ENCODE results near the gene PDE11A.
A peak's percentile ranks its signal among the peaks of the same experiment; 100 is the strongest.
"Not testable (repeated sequence)": the region's sequence is repeated elsewhere in the genome, so short reads cannot be mapped to it uniquely, and the experiment has no call there.

The PDE11A gene

DNA sequence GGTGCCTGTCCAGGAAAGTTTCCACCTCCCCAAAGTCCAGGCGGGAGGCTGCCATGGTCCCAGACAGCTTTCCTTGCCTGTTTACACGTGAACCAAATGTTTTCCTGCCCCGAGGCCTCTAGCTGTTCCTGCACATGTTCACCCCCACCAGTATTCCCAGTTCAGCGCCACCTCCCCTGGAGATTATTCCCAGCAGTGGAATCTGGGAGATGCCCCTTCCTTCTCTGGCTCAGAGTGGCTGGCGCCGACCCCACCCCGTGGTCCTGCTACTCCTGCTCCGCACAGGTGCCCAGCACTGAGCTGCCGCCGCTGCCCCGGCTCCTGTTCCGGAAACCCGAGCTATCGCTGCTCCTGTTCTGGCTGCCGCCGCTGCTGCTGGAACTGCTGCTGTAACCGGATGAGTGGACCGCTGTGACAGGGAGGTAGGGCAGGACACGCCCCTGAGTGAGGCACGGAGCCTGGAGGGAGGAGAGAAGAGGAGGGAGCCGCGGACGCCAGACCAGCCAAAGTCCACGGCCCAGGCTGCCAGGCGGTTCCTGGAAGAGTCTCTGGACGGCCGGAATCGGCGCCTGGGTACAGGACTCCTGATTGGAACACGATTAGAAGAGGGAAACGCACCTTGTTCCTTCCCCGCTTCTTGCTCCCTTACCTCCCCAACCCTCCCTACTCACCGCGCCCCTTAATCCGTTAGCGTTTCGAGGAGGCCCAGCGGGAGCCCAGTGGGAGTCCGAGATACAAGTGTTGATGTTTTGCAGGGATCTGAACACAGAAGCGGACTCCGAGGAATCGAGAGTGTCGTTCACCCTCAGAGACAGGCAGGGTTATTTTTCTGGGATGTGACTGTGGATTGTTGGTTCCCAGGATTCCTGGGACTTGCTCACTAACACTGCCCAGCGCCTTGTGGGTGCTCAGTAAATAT is at the start of gene PDE11A:
Gene PDE11A, minus strand, starts transcription at position 395 of the 919 bp plus-strand sequence. Its CDS starts 340 bp downstream, at position 55.
- no peak for DNase-seq

DNA sequence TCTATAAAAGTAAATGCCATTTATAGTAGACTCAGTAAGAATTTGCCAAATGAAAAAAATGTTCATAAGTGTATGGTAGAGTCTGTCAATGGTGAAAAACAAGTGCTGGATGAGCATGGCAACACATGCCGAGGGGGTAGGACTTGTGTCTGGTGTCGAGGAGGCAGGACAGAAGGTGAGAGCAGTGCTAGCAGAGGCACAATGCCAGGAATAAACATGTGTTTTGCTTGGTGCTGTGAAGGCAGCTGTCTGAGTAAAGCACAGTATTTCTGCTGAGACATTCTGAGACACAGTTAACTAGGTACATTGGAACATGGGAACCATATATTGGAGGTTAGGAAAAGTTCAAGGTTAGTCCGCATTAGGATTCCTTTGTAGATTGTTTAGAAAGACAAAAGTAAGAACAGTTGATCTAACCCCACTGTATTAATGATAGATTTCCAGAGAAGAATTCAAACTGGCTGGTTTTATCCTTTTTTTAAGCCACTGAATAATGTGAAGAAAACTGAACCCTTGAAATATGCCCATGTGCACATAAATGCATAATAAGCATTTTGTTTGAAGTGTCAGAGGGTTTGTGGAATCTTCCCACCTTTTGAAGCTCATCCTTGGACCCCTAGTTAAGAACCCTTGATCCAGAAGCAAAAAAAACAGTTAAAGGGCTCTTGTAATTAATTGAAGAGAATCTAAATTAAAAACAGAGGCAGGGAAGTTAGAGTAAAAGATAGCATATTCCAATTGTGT is 46.8 kb upstream of the PDE11A start:
- no peak for DNase-seq

GRCh38 chr2:178117725-178118124 is 45.1 kb upstream of the PDE11A start:
- DNase-seq, result no peak

DNA sequence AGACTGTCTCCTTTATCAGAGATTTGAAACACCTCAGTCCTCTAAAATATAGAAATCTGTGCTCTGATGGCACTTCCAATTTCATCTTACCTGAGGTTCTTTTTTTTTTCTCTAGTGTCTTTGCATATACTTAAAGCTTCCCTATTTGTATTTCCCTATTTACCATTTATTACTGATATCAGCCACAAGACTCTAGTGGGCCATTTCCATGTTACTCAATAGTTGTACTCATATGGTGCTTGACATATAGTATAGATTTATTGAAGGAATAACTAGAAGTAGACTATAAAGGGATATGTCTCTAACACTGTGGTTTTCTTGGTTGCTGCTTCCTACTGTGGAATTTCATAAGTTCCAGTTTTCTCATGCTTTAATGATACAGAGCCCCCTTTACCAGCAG is 42.7 kb upstream of the PDE11A start:
- DNase-seq, result no peak

DNA sequence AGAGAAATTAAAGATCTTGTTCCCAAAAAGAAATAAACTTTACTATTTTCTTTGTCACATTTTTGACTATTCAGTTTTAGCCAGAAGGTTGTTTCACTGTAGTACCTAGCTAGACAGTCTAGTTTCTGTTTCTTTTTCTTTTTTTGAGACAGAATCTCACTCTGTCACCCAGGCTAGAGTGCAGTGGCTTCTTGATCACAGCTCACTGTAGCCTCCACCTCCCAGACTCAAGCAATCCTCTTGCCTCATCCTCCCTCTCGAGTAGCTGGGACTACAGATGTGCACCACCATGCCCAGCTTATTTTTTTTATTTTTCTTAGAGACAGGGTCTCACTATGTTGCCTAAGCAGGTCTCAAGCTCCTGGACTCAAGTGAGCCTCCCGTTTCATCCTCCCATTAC is 41.9 kb upstream of the PDE11A start:
- DNase-seq, result no peak

- DNase-seq, result peak; percentile 88
These were observed 39.9 kb upstream of the PDE11A start, which contains the start of gene RBM45 for GRCh38 chr2:178112202-178113152. RBM45 (plus strand) TSS chr2:178112437; CDS start chr2:178112547, 110 bp downstream.

DNA sequence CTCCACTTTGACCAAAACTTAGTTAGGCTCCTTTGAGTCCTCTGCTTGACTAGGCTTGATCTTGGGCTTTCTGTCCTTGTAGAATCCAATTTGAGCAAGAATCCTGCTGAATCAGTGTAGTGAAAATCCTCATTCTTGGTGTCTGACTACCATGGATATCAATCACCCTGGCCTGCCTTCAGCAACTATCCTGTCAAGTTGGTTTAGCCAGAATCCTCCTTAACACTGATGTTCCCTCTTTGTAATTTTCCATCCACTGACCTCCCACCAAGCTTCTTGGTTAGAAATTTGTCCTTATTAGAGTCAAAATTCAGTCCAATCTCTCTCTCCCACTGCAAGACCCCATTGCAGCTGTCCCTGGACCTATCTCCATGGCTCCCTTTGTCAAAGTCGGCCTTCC is 39.2 kb upstream of the PDE11A start:
- DNase-seq, result no peak

GRCh38 chr2:178110681-178111080 is 38.1 kb upstream of the PDE11A start:
- no peak for DNase-seq

DNA sequence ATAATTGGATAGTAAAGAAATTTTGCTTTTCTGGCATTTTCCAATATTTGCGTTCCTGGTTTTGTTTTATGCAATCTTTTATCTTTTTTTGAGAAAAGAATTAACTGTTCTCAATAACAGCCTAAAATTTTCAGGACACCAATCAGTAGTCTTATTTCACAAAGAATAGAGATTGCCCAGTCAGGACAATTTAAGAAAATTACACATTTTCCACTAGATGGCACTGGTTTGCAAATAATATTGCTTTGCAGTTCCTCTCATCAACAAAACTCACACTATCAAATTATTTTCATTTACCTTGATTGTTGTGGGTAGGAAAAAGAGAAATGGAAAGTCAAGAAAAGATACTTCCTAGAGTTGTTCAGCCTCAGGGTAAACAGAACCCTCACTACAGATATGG is 37.2 kb upstream of the PDE11A start:
- DNase-seq, result peak; percentile 46

DNA sequence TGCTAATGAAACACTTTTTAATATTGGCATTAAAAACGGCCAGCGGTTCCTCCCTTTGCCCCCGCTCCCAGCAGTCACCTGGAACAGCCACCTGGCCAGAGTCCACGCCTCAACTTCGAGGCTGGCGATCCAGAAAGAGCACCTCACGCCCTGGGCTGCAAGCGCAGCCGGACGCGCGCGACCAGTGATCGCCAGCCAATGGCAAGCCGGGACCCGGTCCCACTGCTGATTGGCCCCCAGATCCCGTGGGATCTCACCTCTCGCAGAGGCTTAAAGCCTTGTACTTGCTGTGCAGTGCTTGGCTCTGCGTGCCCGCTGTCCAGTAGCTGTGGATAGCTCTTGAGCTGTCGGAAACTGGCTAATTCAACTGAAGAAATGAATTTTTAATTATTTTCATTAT is 35.6 kb upstream of the PDE11A start:
- DNase-seq, result no peak

DNA sequence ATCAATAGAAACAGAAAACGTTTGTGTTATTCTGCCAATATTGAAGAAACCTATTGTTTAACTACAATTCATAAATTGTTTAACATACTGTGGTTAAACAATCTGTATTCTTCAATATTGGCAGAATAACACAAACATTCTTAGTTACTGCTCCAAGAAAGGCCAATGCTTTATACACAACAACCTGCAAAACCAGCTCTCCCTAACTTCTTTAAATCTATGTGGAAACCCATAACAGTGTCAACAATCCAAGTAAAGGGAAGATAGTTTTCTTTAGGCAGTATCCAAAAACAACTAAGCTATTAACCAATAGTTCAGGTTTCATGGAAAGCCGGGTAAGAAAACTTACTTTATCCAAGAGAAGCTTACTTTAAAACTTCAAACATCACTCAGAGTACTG is 33.5 kb upstream of the PDE11A start:
- DNase-seq, result no peak

- DNase-seq, result no peak
These were observed 33.0 kb upstream of the PDE11A start for GRCh38 chr2:178105566-178105965.

DNA sequence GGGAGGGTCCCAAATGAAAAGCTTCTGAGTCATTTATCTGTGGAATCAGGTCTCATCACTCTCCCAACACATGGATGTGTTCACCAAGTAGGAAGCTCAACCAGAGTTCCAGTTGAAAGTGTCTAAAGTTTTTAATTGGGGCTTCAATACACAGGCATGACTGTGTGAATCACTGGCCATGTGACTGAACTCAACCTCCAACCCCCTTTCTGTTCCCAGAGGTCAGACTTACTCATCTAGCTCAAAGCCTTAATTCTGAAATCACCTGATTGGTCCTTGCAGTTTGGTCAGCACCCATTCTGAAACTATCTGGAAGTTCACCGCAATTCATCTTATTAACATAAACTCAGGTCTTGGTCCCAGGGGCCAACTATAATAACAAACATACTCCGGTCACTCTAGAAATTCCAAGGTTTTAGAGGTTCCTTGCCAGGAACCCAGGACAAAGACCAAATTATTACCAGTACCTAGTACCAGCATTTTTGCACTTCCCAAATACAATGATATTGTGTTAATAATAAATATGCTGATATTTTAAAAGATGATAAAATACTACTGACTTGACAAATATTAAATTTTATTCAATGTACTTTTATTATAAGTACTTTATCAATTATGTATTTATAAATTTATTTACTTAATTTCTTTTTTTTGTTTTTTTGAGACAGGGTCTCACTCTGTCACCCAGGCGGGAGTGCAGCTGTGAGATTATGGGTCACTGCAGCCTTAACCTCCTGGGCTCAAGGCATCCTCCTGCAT is 28.9 kb upstream of the PDE11A start:
- no peak for DNase-seq

DNA sequence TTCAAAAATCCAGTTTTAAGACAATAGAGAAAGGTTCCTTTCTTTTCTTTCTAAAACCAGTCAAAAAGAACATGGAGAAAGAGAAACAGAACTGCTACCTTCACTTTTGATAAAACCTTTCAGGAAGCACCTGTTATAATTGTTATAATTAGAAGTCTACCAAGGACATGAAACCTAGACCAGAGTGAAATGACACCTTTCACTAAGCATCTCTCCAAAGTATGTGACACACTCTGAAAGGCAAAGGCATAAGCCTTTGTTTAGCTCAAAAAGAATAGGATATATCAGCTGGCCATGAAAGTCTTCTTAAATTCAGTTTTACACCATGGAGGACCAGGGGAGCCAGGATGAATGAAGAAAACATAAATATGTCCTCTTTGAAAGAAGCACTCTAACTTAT is 20.9 kb upstream of the PDE11A start:
- DNase-seq, result no peak

DNA sequence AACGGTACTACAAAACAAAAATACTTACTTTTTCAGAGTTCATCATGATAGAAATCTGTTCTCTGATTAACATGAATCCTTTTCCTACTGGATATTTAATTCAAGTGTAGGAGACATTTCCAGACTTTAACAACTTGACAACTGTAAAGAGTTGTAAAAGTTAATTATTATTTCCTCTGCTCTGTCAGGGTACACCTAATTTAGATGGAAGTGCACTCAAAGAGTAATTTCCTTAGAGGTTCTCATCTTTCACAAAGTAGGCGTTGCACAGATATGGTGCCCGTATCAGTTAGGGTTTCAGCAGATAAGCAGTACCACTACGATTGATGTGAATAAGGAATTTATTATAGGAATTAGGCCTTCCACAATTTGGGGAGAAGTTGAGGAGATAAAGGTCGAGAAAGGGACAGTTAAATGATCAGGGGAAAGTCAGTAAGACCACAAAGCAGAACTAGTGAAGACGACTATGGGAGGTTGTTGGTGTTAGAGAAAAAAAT is 16.2 kb upstream of the PDE11A start:
- DNase-seq, result no peak

GRCh38 chr2:178084273-178084672 is 11.7 kb upstream of the PDE11A start:
- no peak for DNase-seq

DNA sequence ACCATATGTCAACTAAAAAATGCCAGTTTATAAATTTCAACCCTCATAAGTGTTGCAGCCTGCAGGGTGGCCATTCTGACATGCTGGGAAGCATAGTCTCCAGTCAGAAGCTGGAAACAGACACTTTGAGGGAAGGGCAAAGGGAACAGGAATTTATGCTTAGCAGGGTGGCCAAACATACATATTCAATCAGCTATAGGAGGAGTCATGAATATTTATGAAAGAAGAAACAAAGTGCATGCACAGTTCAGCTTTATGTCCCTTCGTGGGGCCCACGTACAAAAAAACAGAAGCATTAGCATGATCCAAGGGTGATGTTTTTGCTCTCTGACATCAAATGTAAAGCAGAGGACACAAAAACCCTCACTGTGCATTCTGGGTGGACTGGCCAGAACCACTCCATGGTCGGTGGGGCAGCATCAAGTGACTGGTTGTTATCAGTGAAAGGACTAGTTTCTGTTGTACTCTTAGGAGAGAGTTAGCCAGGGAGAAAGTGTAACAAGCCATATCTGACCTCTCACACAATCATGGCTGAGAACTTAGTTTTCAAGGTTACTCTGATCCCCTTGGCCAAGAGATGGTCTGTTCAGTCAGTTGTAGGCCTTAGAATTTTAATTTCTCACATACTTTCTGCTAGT is 9.9 kb upstream of the PDE11A start:
- DNase-seq, result no peak

DNA sequence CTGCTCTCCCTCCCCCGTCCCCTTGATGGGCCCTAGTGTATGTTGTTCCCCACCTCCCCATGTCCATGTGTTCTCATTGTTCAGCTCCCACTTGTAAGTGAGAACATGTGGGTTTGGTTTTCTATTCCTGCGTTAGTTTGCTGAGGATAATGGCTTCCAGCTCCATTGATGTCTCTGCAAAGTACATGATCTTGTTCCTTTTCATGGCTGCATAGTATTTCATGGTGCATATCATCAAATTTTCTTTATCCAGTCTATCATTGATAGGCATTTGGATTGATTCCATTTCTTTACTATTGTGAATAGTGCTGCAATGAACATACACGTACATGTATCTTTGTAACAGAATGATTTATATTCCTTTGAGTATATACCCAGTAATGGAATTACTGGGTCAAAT is 6.7 kb upstream of the PDE11A start:
- not testable (repeated sequence) for DNase-seq

- no peak for DNase-seq
These were observed 3.6 kb upstream of the PDE11A start for GRCh38 chr2:178076130-178076529.

DNA sequence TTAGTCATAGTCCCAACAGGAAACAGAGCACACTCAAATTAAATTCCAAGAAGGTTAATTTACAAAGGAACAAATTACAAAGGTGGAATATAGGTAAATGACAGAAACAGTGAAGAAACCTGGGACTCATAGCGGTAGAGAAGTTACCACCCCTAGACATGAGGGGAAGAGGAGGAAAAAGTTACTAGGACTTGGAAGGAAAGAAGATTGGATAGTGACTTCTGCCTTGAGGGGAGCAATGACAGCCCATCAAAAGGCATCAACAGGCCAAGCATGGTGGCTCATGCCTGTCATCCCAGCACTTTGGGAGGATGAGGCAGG is 2.4 kb upstream of the PDE11A start:
- DNase-seq, result no peak

Data from MV-4-11 (cell line).